HepG2 (cell line): ENCODE data around the gene MARK4. TPM values are rescaled to one million over a fixed set of nuclear protein-coding genes. Genes with fewer than 3 reads are reported as not detected.

Source experiments
- FUBP1 ChIP-seq: sonication (generic); formaldehyde crosslinking; IDR thresholded peaks from 2 replicates; pipeline ENCODE4 v1.5.1; 2020; ENCODE audit warnings: missing genetic modification reagents, mild to moderate bottlenecking, borderline replicate concordance
- GTF3A ChIP-seq: sonication (generic); formaldehyde crosslinking; conservative IDR thresholded peaks from 2 replicates; pipeline ENCODE4 v1.4.0; 2020; ENCODE audit warnings: mild to moderate bottlenecking, missing genetic modification reagents
- IRX3 ChIP-seq: sonication (generic); formaldehyde crosslinking; IDR thresholded peaks from 2 replicates; pipeline ENCODE4 v1.8.1; 2023; ENCODE audit warnings: mild to moderate bottlenecking, low read depth, missing genetic modification reagents, borderline replicate concordance
- NCOA1 ChIP-seq: sonication (generic); formaldehyde crosslinking; IDR thresholded peaks from 2 replicates; pipeline ENCODE4 v1.9.0; 2021; ENCODE audit warnings: missing genetic modification reagents
- NCOA2 ChIP-seq: sonication (generic); formaldehyde crosslinking; IDR thresholded peaks from 2 replicates; pipeline ENCODE4 v1.8.0; 2022; ENCODE audit warnings: inconsistent platforms
- PITX1 ChIP-seq: sonication (generic); formaldehyde crosslinking; IDR thresholded peaks from 2 replicates; pipeline ENCODE4 v1.5.1; 2020; ENCODE audit warnings: mild to moderate bottlenecking, missing genetic modification reagents
- POGK ChIP-seq: sonication (generic); formaldehyde crosslinking; conservative IDR thresholded peaks from 2 replicates; pipeline ENCODE4 v1.8.0; 2022; ENCODE audit warnings: mild to moderate bottlenecking, moderate library complexity, missing genetic modification reagents
- POLR2G ChIP-seq: fragments of 200-400 bp; formaldehyde crosslinking; IDR thresholded peaks from 2 replicates; pipeline ENCODE4 v1.6.1; 2018; ENCODE audit warnings: mild to moderate bottlenecking, low read depth, low read length, moderate library complexity
- SMAD3 ChIP-seq: sonication (generic); formaldehyde crosslinking; IDR thresholded peaks from 2 replicates; pipeline ENCODE4 v1.4.0; 2020; ENCODE audit warnings: missing genetic modification reagents
- SMARCC2 ChIP-seq: fragments of 450-650 bp; IDR thresholded peaks from 2 replicates; pipeline ENCODE4 v1.6.1; 2017; ENCODE audit warnings: antibody characterized with exemption, mild to moderate bottlenecking
- SOX13 ChIP-seq, 3 experiments: fragments of 450-650 bp in 1 of 3; sonication (generic) in 1 of 3; formaldehyde crosslinking in 1 of 3; IDR thresholded peaks in 2 of 3; conservative IDR thresholded peaks in 1 of 3; 2 replicates each; pipeline versions ENCODE4 v1.5.0 to v1.6.1; 2016 to 2020; ENCODE audit warnings: antibody characterized with exemption in 1 of 3, mild to moderate bottlenecking in 1 of 3, missing compliant biosample characterization in 1 of 3, missing genetic modification reagents in 1 of 3, moderate library complexity in 1 of 3
- ZNF124 ChIP-seq: sonication (generic); formaldehyde crosslinking; IDR thresholded peaks from 2 replicates; pipeline ENCODE4 v1.4.0; 2020; ENCODE audit warnings: missing genetic modification reagents
- ZNF335 ChIP-seq: sonication (generic); formaldehyde crosslinking; IDR thresholded peaks from 2 replicates; pipeline ENCODE4 v1.4.0; 2020; ENCODE audit warnings: missing genetic modification reagents
- ZNF362 ChIP-seq: sonication (generic); formaldehyde crosslinking; IDR thresholded peaks from 2 replicates; pipeline ENCODE4 v1.4.0; 2020; ENCODE audit warnings: missing genetic modification reagents, mild to moderate bottlenecking, borderline replicate concordance
- ZNF607 ChIP-seq: sonication (generic); formaldehyde crosslinking; IDR thresholded peaks from 2 replicates; pipeline ENCODE4 v1.5.1; 2020; ENCODE audit warnings: missing genetic modification reagents, mild to moderate bottlenecking, borderline replicate concordance
- ZNF737 ChIP-seq: sonication (generic); formaldehyde crosslinking; IDR thresholded peaks from 2 replicates; pipeline ENCODE4 v1.5.0; 2020; ENCODE audit warnings: missing genetic modification reagents, mild to moderate bottlenecking, borderline replicate concordance
- ZNF782 ChIP-seq: sonication (generic); formaldehyde crosslinking; IDR thresholded peaks from 2 replicates; pipeline ENCODE4 v1.4.0; 2020; ENCODE audit warnings: missing genetic modification reagents, mild to moderate bottlenecking, borderline replicate concordance
- ZNF784 ChIP-seq: sonication (generic); formaldehyde crosslinking; IDR thresholded peaks from 2 replicates; pipeline ENCODE4 v1.5.1; 2020; ENCODE audit warnings: missing genetic modification reagents, mild to moderate bottlenecking, borderline replicate concordance
- ZSCAN12 ChIP-seq: sonication (generic); formaldehyde crosslinking; IDR thresholded peaks from 2 replicates; pipeline ENCODE4 v1.9.0; 2021; ENCODE audit warnings: mild to moderate bottlenecking, missing genetic modification reagents
- polyA plus RNA-seq, 8 experiments: library from polyadenylated mRNA; depleted of rRNA in 3 of 8; stranded (reverse) in 7 of 8; unstranded in 1 of 8; fragments of >200 nt; fragmentation: Illumina TruSeq in 4 of 8; extraction: Trizol in 4 of 8; gene quantifications; 2 replicates each; pipeline versions ENCODE4 v1.2.1 to v1.2.3, GENCODE V29; 2011 to 2016; ENCODE audit warnings: low read depth in 4 of 8, missing spikeins in 1 of 8, mixed read lengths in 1 of 8; ENCODE audit not compliant: insufficient read depth in 1 of 8
- total RNA-seq, 5 experiments: library from RNA; depleted of rRNA; stranded (reverse); fragments of >200 nt; fragmentation: Illumina TruSeq; extraction: Trizol; gene quantifications; 2 replicates each; pipeline ENCODE4 v1.2.3, GENCODE V29; 2016; ENCODE audit warnings: low read depth in 1 of 5
- TF ChIP-seq, protein P1 (sequence below): sonication (generic); formaldehyde crosslinking; IDR thresholded peaks from 2 replicates; pipeline ENCODE4 v1.4.0; 2020; ENCODE audit warnings: missing genetic modification reagents, borderline replicate concordance

MARK4 gene
- total and polyA plus RNA-seq, 2 of the 13 experiments (the other 11 are each of a cell fraction or from before 2014, with no cell fraction given): 7.0 to 12.2 TPM

- no peak for TF ChIP-seq FUBP1 (CRISPR knock-in tag)
- 0 out of 2 replicates have a peak, but pooled peaks have one; percentile 40 for TF ChIP-seq PITX1
- no peak for TF ChIP-seq ZNF124 (CRISPR knock-in tag)
- no peak; the same call in 1 of the 2 replicates for TF ChIP-seq SMAD3 (CRISPR knock-in tag)
- no peak for TF ChIP-seq IRX3
- no peak for TF ChIP-seq GTF3A (CRISPR knock-in tag)
- TF ChIP-seq ZNF782 (CRISPR knock-in tag): no peak
- TF ChIP-seq, protein P1, sequence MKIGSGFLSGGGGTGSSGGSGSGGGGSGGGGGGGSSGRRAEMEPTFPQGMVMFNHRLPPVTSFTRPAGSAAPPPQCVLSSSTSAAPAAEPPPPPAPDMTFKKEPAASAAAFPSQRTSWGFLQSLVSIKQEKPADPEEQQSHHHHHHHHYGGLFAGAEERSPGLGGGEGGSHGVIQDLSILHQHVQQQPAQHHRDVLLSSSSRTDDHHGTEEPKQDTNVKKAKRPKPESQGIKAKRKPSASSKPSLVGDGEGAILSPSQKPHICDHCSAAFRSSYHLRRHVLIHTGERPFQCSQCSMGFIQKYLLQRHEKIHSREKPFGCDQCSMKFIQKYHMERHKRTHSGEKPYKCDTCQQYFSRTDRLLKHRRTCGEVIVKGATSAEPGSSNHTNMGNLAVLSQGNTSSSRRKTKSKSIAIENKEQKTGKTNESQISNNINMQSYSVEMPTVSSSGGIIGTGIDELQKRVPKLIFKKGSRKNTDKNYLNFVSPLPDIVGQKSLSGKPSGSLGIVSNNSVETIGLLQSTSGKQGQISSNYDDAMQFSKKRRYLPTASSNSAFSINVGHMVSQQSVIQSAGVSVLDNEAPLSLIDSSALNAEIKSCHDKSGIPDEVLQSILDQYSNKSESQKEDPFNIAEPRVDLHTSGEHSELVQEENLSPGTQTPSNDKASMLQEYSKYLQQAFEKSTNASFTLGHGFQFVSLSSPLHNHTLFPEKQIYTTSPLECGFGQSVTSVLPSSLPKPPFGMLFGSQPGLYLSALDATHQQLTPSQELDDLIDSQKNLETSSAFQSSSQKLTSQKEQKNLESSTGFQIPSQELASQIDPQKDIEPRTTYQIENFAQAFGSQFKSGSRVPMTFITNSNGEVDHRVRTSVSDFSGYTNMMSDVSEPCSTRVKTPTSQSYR (CRISPR knock-in tag): peak; percentile 90
- no peak for TF ChIP-seq ZNF784
- no peak for TF ChIP-seq NCOA1 (CRISPR knock-in tag)
- TF ChIP-seq POGK (CRISPR knock-in tag): 0 out of 2 replicates have a peak, but pooled peaks have one; percentile 18
- TF ChIP-seq ZSCAN12: no peak
- no peak for TF ChIP-seq SMARCC2
- TF ChIP-seq ZNF737 (CRISPR knock-in tag): no peak
- TF ChIP-seq ZNF607 (CRISPR knock-in tag): no peak
- 0 out of 2 replicates have a peak, but pooled peaks have one; percentile 36 for TF ChIP-seq NCOA2 (CRISPR knock-in tag)
- TF ChIP-seq POLR2G: no peak
- no peak for TF ChIP-seq SOX13 (IDR thresholded peaks at IDR 0.05)
- TF ChIP-seq SOX13 (CRISPR knock-in tag; conservative IDR thresholded peaks at IDR 0.05 in 1 of 2, IDR thresholded peaks at IDR 0.05 in 1 of 2): peak in 1 of 2 experiments; percentile 39; a peak in 1 of 4 replicates
- TF ChIP-seq ZNF362 (CRISPR knock-in tag): peak; percentile 90
- TF ChIP-seq ZNF335 (CRISPR knock-in tag): no peak
These were observed 25.2 kb downstream of the MARK4 start (continued) for GRCh38 chr19:45276284-45276687.
